Upper lobe of left lung (tissue), 6 donors: ENCODE data around the gene AGRN. TPM values are rescaled to one million over a fixed set of nuclear protein-coding genes. Genes with fewer than 3 reads are reported as not detected.
"Not testable (repeated sequence)": the region's sequence is repeated elsewhere in the genome, so short reads cannot be mapped to it uniquely, and the experiment has no call there.

Experiments used
- ATAC-seq, 2 donors: fragments of 200-7000 bp; cut with Tn5 transposase; one replicate each; pipeline ENCODE4 v1.9.1; 2022; ENCODE audit warnings: mild to moderate bottlenecking in 2 of 2, moderate library complexity in 2 of 2; ENCODE audit not compliant: low FRiP score in 2 of 2
- DNase-seq, 2 donors: peaks; one replicate each; pipeline ENCODE4 v3.0.0-alpha.2; 2019 to 2020
- H3K27ac ChIP-seq, 4 donors: fragments of 200-600 bp; sonication (generic); one replicate each; pipeline ENCODE4 v1.5.1; 2016 to 2019
- H3K27me3 ChIP-seq, 4 donors: fragments of 200-600 bp; sonication (generic); one replicate each; pipeline ENCODE4 v1.5.1; 2017 to 2019
- H3K36me3 ChIP-seq, 4 donors: fragments of 200-600 bp; sonication (generic); one replicate each; pipeline ENCODE4 v1.5.1; 2016 to 2019
- H3K4me1 ChIP-seq, 4 donors: fragments of 200-600 bp; sonication (generic); one replicate each; pipeline ENCODE4 v1.5.1; 2018 to 2019
- H3K4me3 ChIP-seq, 4 donors: fragments of 200-600 bp; sonication (generic); one replicate each; pipeline ENCODE4 v1.5.1; 2017 to 2019; ENCODE audit warnings: mild to moderate bottlenecking in 2 of 4, moderate library complexity in 1 of 4
- H3K9me3 ChIP-seq, 4 donors: fragments of 200-600 bp; sonication (generic); one replicate each; pipeline ENCODE4 v1.5.1; 2018 to 2019
- CTCF ChIP-seq, 6 experiments: fragments of 450-650 bp in 4 of 6; fragments of 200-600 bp in 2 of 6; sonication (generic) in 2 of 6; IDR thresholded peaks; one replicate each; pipeline ENCODE4 v1.5.1; 2016 to 2019; ENCODE audit warnings: antibody characterized with exemption in 6 of 6
- EP300 ChIP-seq, 4 donors: sonication (generic); formaldehyde crosslinking; IDR thresholded peaks; one replicate each; pipeline ENCODE4 v1.5.1; 2017; ENCODE audit warnings: antibody characterized with exemption in 4 of 4, control low read depth in 2 of 4
- POLR2A ChIP-seq, 4 donors: fragments of 450-650 bp; IDR thresholded peaks; one replicate each; pipeline ENCODE4 v1.5.1; 2016 to 2017; ENCODE audit warnings: antibody characterized with exemption in 4 of 4, mild to moderate bottlenecking in 2 of 4
- POLR2AphosphoS5 ChIP-seq, 2 donors: sonication (generic); formaldehyde crosslinking; IDR thresholded peaks; one replicate each; pipeline ENCODE4 v1.5.1; 2017; ENCODE audit warnings: antibody characterized with exemption in 2 of 2
- WGBS, 2 donors: methylation state at CpG; one replicate each; pipeline ENCODE4 v1.1.5; 2017 to 2018; 5-methylcytosine and 5-hydroxymethylcytosine counted together
- total RNA-seq, 6 donors: library from RNA; depleted of rRNA in 4 of 6; stranded (reverse); fragments of >200 nt in 4 of 6; gene quantifications; one replicate each; pipeline versions ENCODE4 v1.1.0 to v1.2.1, GENCODE V29; 2016 to 2021
- donor health status: DM: no; HTN: no; CAD: no; lungs with moderate emphysema.
- donor health status: DM: no; HTN: yes; CAD: no; lungs with severe emphysema.

The AGRN gene
- total RNA-seq, 6 donors from 2014 or later = 91.0 to 316 (median 157) TPM

- Histone ChIP-seq H3K9me3 (no peaks in the 10 kb centered on the region), H3K4me1 (peaks cover 4 to 9% (median 9%) of the 10 kb centered on the region in 4 donors), H3K27ac (no peak overlapping the region), H3K27me3 (peaks cover 0 to 20% (median 12%) of the 10 kb centered on the region in 4 donors), H3K36me3 (no peaks in the 10 kb centered on the region), H3K4me3 (no peak overlapping the region)
- DNase-seq = no peak
- 50 to 54% methylated on average over 2 to 6 of the region's 9 CpGs for WGBS, 2 donors
- no peak for ATAC-seq
- TF ChIP-seq EP300 (IDR thresholded peaks at IDR 0.05) (no peak), POLR2AphosphoS5 (IDR thresholded peaks at IDR 0.05) (no peak), POLR2A (IDR thresholded peaks at IDR 0.05) (no peak), CTCF (IDR thresholded peaks at IDR 0.05) (no peak)
Measured at GRCh38 chr1:975365-975764, 44.6 kb upstream of the AGRN start.

GRCh38 chr1:975896-976683 lies 43.8 kb upstream of the AGRN start:
- no peak for TF ChIP-seq POLR2A (IDR thresholded peaks at IDR 0.05)
- TF ChIP-seq EP300 (IDR thresholded peaks at IDR 0.05) = no peak
- TF ChIP-seq POLR2AphosphoS5 (IDR thresholded peaks at IDR 0.05) = no peak
- TF ChIP-seq CTCF (IDR thresholded peaks at IDR 0.05) = peak; percentile 38 to 91 (median 74)
- DNase-seq (peak; percentile 65 to 91), ATAC-seq (peak; percentile 47 to 59)
- WGBS, 2 donors = 5% methylated on average over 7 to 30 of the region's 40 CpGs
- H3K4me3 ChIP-seq = peak overlapping the region in 3 of 4 donors; percentile 15 to 41 (median 39)
- H3K4me1 ChIP-seq = peaks cover 4 to 9% (median 9%) of the 10 kb centered on the region in 4 donors
- no peaks in the 10 kb centered on the region for H3K36me3 ChIP-seq
- H3K9me3 ChIP-seq = no peaks in the 10 kb centered on the region
- peaks cover 0 to 13% (median 8%) of the 10 kb centered on the region in 4 donors for H3K27me3 ChIP-seq
- H3K27ac ChIP-seq = no peak overlapping the region

GRCh38 chr1:976791-977190 lies 43.1 kb upstream of the AGRN start:
- H3K4me3 ChIP-seq, H3K27me3 ChIP-seq: not testable (repeated sequence)
- WGBS, 2 donors = no CpG with 5 or more reads among the region's 39 CpGs

GRCh38 chr1:978069-978834 lies 41.7 kb upstream of the AGRN start:
- ATAC-seq (no peak), DNase-seq (no peak)
- H3K4me3 ChIP-seq = no peak overlapping the region
- H3K27ac ChIP-seq = no peak overlapping the region
- peaks cover 4 to 9% (median 9%) of the 10 kb centered on the region in 4 donors for H3K4me1 ChIP-seq
- 85 to 94% methylated on average over 13 to 30 of the region's 44 CpGs for WGBS, 2 donors
- H3K9me3 ChIP-seq = no peaks in the 10 kb centered on the region
- H3K36me3 ChIP-seq = no peaks in the 10 kb centered on the region
- peaks cover 0 to 4% (median 0%) of the 10 kb centered on the region in 4 donors for H3K27me3 ChIP-seq
- TF ChIP-seq POLR2A (IDR thresholded peaks at IDR 0.05) (no peak), POLR2AphosphoS5 (IDR thresholded peaks at IDR 0.05) (no peak), CTCF (IDR thresholded peaks at IDR 0.05) (no peak), EP300 (IDR thresholded peaks at IDR 0.05) (no peak)

More at GRCh38 chr1:976791-977190, 43.1 kb upstream of the AGRN start:
- ATAC-seq, H3K27ac ChIP-seq, H3K36me3 ChIP-seq, H3K4me1 ChIP-seq, H3K9me3 ChIP-seq: not testable (repeated sequence)
- DNase-seq = peak in 1 of 2 donors; percentile 84
